Panc1 (cell line): ENCODE results near the gene IL1R2.

Experiments
- POLR2AphosphoS5 ChIP-seq: IDR thresholded peaks from 2 replicates; pipeline ENCODE4 v1.6.1; 2012; ENCODE audit warnings: mild to moderate bottlenecking, low read depth, low read length, moderate library complexity
- SIN3A ChIP-seq: IDR thresholded peaks from 2 replicates; pipeline ENCODE4 v1.6.1; 2012; ENCODE audit warnings: low read depth, mild to moderate bottlenecking, low read length, moderate library complexity, borderline replicate concordance; ENCODE audit not compliant: insufficient read depth
- TCF7L2 ChIP-seq: IDR thresholded peaks from 2 replicates; pipeline ENCODE4 v1.6.1; 2011; ENCODE audit warnings: mild to moderate bottlenecking, low read depth, low read length, inconsistent platforms
- TF ChIP-seq, protein P1 (sequence below): fragments of 450-650 bp; IDR thresholded peaks from 2 replicates; pipeline ENCODE4 v1.5.1; 2017; ENCODE audit warnings: mild to moderate bottlenecking
- TF ChIP-seq, protein P2 (sequence below), 2 experiments: IDR thresholded peaks; 2 replicates each; pipeline ENCODE4 v1.6.1; 2011 to 2012; ENCODE audit warnings: low read depth in 2 of 2, control low read depth in 1 of 2, low read length in 1 of 2, mild to moderate bottlenecking in 1 of 2, moderate library complexity in 1 of 2; ENCODE audit not compliant: insufficient read depth in 1 of 2

DNA sequence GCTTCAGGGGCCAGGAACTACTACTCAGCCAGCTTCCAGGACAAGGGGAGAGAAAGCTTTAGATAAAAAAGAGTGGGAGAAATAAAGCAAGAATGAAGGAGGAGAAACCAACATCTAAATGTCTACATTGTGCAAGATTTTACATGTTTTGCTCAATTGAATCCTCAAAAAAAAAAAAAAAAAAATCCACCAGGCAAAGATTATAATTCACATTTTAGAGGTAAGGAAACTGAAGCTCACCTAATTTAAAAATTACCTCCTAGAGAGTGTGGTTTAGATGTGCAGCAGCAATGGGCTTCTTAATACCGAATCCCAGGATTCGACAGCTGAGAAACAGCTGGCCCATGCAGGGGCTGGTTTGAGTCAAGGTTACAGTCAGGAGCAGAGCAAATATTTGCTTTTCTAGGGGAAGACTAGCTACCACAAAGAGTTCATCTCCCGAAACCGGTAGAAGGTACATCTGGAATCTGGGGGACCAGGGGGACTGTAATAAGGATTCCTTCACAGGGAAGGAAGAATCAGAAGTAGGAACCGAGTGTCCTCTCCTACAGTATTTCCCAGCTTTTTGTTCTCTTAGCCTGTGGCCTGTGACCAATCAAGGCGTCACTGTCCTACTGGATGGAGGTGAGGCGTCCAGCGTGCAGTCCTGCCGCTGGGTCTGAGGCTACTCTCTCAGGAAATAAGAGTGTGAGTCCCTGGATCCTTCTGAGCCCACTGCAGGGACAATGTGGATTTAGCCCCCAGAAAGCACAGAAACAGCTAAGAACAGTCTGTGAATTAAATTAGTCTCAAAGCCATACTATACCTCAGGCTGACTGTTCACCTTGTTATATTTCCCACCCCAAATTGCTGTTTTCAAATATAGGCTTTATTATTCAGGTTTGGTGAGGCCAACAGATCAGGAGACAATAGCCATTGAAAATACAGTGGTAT, 42.3 kb downstream of the IL1R2 start:
- TF ChIP-seq, protein P1, sequence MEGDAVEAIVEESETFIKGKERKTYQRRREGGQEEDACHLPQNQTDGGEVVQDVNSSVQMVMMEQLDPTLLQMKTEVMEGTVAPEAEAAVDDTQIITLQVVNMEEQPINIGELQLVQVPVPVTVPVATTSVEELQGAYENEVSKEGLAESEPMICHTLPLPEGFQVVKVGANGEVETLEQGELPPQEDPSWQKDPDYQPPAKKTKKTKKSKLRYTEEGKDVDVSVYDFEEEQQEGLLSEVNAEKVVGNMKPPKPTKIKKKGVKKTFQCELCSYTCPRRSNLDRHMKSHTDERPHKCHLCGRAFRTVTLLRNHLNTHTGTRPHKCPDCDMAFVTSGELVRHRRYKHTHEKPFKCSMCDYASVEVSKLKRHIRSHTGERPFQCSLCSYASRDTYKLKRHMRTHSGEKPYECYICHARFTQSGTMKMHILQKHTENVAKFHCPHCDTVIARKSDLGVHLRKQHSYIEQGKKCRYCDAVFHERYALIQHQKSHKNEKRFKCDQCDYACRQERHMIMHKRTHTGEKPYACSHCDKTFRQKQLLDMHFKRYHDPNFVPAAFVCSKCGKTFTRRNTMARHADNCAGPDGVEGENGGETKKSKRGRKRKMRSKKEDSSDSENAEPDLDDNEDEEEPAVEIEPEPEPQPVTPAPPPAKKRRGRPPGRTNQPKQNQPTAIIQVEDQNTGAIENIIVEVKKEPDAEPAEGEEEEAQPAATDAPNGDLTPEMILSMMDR: no peak
- no peak for TF ChIP-seq POLR2AphosphoS5
- TF ChIP-seq, protein P2, sequence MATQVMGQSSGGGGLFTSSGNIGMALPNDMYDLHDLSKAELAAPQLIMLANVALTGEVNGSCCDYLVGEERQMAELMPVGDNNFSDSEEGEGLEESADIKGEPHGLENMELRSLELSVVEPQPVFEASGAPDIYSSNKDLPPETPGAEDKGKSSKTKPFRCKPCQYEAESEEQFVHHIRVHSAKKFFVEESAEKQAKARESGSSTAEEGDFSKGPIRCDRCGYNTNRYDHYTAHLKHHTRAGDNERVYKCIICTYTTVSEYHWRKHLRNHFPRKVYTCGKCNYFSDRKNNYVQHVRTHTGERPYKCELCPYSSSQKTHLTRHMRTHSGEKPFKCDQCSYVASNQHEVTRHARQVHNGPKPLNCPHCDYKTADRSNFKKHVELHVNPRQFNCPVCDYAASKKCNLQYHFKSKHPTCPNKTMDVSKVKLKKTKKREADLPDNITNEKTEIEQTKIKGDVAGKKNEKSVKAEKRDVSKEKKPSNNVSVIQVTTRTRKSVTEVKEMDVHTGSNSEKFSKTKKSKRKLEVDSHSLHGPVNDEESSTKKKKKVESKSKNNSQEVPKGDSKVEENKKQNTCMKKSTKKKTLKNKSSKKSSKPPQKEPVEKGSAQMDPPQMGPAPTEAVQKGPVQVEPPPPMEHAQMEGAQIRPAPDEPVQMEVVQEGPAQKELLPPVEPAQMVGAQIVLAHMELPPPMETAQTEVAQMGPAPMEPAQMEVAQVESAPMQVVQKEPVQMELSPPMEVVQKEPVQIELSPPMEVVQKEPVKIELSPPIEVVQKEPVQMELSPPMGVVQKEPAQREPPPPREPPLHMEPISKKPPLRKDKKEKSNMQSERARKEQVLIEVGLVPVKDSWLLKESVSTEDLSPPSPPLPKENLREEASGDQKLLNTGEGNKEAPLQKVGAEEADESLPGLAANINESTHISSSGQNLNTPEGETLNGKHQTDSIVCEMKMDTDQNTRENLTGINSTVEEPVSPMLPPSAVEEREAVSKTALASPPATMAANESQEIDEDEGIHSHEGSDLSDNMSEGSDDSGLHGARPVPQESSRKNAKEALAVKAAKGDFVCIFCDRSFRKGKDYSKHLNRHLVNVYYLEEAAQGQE (IDR thresholded peaks at IDR 0.05; ENCODE audit: insufficient read depth in 1 of 2, low read depth in 2 of 2, low read length in 1 of 2): no peak
- TF ChIP-seq SIN3A: no peak
- no peak for TF ChIP-seq TCF7L2
